Fibroblast of mammary gland (primary cell): Measurements from ENCODE around the gene SYNGR2.

ENCODE experiments used
- DNase-seq: peaks from one replicate; pipeline ENCODE4 v3.0.0-alpha.2; 2010; ENCODE audit warnings: low read depth
- H3K4me3 ChIP-seq: 2 replicates; pipeline ENCODE4 v1.5.1; 2011; ENCODE audit warnings: low read depth, mild to moderate bottlenecking, low read length, moderate library complexity; ENCODE audit not compliant: control insufficient read depth
- TF ChIP-seq, protein P1 (sequence below): conservative IDR thresholded peaks from 2 replicates; pipeline ENCODE4 v1.5.1; 2011; ENCODE audit warnings: low read depth, low read length, inconsistent platforms; ENCODE audit not compliant: control insufficient read depth, insufficient read depth

SYNGR2 gene, protein sequence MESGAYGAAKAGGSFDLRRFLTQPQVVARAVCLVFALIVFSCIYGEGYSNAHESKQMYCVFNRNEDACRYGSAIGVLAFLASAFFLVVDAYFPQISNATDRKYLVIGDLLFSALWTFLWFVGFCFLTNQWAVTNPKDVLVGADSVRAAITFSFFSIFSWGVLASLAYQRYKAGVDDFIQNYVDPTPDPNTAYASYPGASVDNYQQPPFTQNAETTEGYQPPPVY

DNA sequence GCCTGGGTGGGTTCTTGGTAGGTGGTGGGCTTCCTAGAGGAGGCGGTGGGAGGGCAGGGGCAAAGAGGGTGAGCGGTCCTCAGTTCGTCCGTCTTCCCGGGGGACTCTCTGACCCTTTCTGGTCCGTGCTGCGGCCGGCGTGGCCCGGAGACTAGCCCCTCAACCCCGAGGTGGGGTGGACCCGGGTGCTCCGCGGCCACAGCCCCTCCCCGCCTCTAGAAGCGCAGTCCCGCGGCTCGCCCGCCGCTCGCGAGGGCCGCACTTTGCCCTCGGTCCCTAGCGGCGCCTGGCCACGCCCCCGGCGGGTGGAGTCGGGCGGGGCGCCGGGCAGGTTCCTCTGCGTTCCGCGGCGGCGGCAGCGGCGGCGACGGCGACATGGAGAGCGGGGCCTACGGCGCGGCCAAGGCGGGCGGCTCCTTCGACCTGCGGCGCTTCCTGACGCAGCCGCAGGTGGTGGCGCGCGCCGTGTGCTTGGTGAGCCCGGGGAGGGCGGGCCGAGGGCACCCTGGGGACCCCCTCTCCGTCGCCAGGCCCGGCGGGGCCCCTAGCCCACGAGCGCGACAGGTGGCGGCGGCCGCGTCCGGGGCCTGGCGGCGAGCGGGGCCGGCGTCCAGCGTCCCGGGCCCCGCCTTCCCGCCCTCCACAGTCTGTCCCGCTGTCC, at the start of gene SYNGR2:
Gene SYNGR2, plus strand, starts transcription at position 340 of the 661 bp plus-strand sequence. Its CDS starts 36 bp downstream, at position 376.
- TF ChIP-seq, protein P1, sequence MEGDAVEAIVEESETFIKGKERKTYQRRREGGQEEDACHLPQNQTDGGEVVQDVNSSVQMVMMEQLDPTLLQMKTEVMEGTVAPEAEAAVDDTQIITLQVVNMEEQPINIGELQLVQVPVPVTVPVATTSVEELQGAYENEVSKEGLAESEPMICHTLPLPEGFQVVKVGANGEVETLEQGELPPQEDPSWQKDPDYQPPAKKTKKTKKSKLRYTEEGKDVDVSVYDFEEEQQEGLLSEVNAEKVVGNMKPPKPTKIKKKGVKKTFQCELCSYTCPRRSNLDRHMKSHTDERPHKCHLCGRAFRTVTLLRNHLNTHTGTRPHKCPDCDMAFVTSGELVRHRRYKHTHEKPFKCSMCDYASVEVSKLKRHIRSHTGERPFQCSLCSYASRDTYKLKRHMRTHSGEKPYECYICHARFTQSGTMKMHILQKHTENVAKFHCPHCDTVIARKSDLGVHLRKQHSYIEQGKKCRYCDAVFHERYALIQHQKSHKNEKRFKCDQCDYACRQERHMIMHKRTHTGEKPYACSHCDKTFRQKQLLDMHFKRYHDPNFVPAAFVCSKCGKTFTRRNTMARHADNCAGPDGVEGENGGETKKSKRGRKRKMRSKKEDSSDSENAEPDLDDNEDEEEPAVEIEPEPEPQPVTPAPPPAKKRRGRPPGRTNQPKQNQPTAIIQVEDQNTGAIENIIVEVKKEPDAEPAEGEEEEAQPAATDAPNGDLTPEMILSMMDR: no peak
- peak within 1 kb of the TSS; percentile 28 for H3K4me3 ChIP-seq
- no peak for DNase-seq

DNA sequence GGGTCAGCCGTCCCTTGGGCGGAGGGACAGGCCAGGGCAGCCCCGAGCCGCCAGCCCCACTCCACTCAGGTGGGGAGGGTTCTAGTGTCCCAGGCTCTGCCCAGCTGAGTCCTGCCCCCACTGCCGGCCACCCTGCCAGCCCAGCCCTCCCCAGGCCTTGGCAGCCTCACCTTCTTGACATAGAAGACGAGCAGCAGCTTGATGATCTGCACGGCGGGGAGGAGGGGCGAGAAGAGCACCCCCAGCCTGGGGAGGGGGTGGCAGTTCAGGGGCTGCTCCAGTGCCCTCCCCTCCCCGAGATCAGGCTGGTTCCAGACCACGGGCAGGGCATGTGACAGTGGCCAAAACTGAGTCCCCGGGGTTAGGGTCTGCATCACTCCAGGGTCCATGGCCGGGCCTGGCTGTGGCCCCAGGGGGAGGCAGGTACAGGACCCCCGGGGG, 49.6 kb upstream of the SYNGR2 start:
- TF ChIP-seq, protein P1: no peak
- no peak overlapping the region for H3K4me3 ChIP-seq
- no peak for DNase-seq

DNA sequence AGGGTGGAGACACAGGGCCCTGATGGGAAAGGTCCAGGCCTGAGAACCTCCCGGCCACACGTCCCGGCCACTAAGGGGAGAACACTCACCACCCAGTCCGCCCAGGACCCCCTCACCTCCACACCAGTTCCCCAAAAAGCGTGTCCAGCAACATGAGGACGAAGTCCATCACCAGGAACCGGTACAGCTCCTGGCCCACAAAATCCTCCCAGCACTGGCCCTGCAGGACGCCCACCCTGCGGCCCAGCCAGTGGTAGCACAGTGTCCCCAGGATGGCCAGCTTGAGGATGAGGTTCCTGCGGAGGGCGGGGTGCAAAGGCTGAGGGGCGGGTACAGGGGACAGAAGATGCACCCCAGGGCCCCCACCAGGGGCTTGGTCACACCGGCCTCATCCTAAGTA, 47.8 kb upstream of the SYNGR2 start:
- DNase-seq: no peak
- H3K4me3 ChIP-seq: no peak overlapping the region
- TF ChIP-seq, protein P1: no peak

DNA sequence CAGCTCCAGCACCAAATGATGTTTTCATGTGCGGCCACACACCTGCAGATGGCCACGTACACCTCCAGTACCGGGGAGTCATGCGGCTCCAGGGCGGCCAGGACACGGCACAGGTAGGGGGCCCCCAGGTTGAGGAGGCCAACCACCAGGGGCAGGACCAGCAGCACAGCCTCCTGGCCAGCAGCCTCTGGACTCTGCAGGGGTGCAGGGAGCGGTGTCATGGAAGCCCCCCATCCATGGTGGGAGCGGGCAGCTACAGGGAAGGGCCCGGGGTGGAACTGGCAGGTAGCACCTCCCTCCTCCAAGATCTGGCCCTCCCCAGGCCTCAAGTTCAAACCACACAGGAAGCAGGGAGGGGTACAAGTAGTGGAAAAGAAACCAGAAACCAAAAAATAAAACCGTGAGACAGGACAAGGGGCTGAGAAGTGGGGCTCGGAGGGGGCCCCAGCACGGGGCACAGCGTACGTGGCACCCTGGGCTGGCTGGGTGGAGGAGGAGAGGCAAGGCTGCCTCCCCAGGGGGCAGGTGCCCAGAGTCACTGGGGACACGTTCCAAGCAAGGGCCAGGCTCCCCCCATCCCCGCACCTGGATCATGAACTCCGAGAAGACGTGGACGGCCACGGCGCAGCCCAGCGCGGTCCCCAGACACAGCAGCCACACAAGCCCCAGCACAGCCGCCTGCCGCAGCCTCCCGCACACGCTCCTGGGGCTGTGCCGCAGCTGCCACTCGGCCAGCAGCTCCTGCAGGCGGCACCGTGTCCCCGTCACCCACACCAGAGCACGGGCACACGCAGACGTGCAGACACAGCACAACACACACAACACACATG, 47.2 kb upstream of the SYNGR2 start:
- TF ChIP-seq, protein P1: no peak
- no peak for DNase-seq
- H3K4me3 ChIP-seq: no peak overlapping the region

DNA sequence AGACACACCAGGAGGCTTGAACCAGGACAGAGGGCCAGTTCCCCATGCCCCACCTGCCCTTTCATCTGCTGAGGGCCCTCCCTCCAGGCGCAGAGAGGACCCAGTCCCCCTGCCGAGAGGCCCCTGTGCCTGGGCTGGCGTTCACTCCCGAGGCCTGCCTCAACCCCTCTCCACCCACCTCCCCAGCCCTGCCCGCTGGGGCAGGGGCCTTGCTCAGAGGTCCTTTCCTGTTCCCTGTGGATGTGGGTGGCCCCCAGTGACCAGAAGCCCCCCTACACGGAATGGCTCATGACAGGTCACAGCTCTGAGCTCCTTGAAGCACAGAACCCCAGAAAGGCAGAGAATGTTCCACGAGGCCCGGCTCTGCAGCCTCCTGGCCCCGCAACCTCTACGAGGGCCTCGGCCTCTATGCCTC, 46.6 kb upstream of the SYNGR2 start:
- H3K4me3 ChIP-seq: no peak overlapping the region
- DNase-seq: no peak
- TF ChIP-seq, protein P1: no peak

DNA sequence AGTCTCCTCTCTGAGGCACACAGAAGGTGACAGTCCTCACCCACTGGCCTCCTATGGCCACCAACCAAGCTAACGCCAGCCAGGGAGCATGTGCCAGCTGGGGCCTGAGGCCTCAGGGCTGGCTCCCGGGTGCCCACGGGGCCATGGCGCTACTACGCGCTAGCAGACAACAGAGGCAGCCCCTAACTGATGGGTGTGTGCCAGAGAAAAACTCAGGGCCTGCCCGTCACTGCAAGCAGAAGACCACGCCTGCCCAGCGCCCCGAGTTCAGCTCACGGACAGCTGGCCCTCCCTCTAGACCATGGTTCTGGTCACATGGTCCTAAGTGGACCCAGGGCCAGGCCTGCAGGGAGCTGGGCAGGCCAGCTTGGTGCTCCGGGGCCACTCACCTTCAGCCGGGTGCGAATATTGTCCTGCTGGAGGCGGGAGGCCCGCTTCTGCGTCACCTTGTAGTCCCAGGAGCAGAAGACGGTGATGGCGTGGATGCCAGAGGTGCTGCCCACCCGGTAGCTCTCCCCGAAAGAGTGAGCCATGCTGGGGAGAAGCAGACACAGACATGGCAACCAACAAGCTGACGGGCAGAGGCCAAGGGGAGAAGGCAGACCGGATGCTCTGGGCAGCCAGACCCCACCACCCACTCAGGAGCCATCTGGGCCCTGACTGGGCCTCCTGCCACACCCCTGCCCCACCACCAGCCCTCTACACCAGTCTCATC, 46.0 kb upstream of the SYNGR2 start:
- H3K4me3 ChIP-seq: no peak overlapping the region
- TF ChIP-seq, protein P1: no peak
- DNase-seq: no peak
